HEK293 (cell line): Measurements from ENCODE around the gene ADGRD1.

Experiments used
- CTCF ChIA-PET: fragments of 350-600 bp; formaldehyde crosslinking; extraction: SDS; loops from one replicate; lab custom pipeline; 2021; ENCODE audit warnings: antibody characterized with exemption; lab: Yijun Ruan, JAX
- POLR2A ChIA-PET: fragments of 300-600 bp; formaldehyde crosslinking; extraction: SDS; loops from one replicate; lab custom pipeline; 2020; ENCODE audit warnings: antibody characterized with exemption, inconsistent platforms; lab: Yijun Ruan, JAX
- H3K27ac ChIP-seq: fragments of 200-500 bp; sonication (Bioruptor generic); 2 replicates; pipeline ENCODE4 v1.5.1; 2014; ENCODE audit warnings: low read depth, low read length, control low read depth, inconsistent platforms; ENCODE audit errors: extremely low read depth
- H3K36me3 ChIP-seq, 2 experiments: fragments of 200-500 bp in 1 of 2; sonication (Bioruptor generic) in 1 of 2; 1 replicate in 1 of 2; 2 replicates in 1 of 2; pipeline ENCODE4 v1.5.1; 2014 to 2017; ENCODE audit warnings: inconsistent platforms in 2 of 2, low read length in 2 of 2; ENCODE audit not compliant: control insufficient read depth in 2 of 2, insufficient read depth in 1 of 2
- H3K4me1 ChIP-seq: fragments of 200-500 bp; sonication (Bioruptor generic); 2 replicates; pipeline ENCODE4 v1.5.1; 2014; ENCODE audit warnings: mild to moderate bottlenecking, low read length, inconsistent platforms; ENCODE audit not compliant: control insufficient read depth, insufficient read depth
- H3K4me3 ChIP-seq: 2 replicates; pipeline ENCODE4 v1.5.1; 2011; ENCODE audit warnings: low read depth, mild to moderate bottlenecking, control low read depth, low read length, moderate library complexity
- H3K9me3 ChIP-seq: fragments of 200-500 bp; sonication (Bioruptor generic); 2 replicates; pipeline ENCODE4 v1.5.1; 2014; ENCODE audit warnings: low read depth, low read length, inconsistent platforms; ENCODE audit not compliant: control insufficient read depth, insufficient read depth
- KLF7 ChIP-seq: fragments of 450-650 bp; formaldehyde crosslinking; IDR thresholded peaks from 2 replicates; pipeline ENCODE4 v1.5.1; 2016; ENCODE audit warnings: missing biosample characterization, missing genetic modification characterization, borderline replicate concordance
- MYNN ChIP-seq: fragments of 450-650 bp; formaldehyde crosslinking; IDR thresholded peaks from 2 replicates; pipeline ENCODE4 v1.5.1; 2016; ENCODE audit warnings: missing biosample characterization, missing genetic modification characterization, borderline replicate concordance
- MZF1 ChIP-seq: fragments of 450-650 bp; formaldehyde crosslinking; IDR thresholded peaks from 2 replicates; pipeline ENCODE4 v1.5.1; 2017; ENCODE audit warnings: missing biosample characterization, missing genetic modification characterization, borderline replicate concordance
- TRIM28 ChIP-seq: IDR thresholded peaks from 2 replicates; pipeline ENCODE4 v1.6.1; 2011; ENCODE audit warnings: low read length, control low read depth, borderline replicate concordance
- ZNF146 ChIP-seq: fragments of 450-650 bp; formaldehyde crosslinking; IDR thresholded peaks from 2 replicates; pipeline ENCODE4 v1.5.1; 2016; ENCODE audit warnings: missing biosample characterization, missing genetic modification characterization
- ZNF202 ChIP-seq: fragments of 450-650 bp; formaldehyde crosslinking; IDR thresholded peaks from 2 replicates; pipeline ENCODE4 v1.5.1; 2016; ENCODE audit warnings: missing biosample characterization, missing genetic modification characterization, borderline replicate concordance
- ZNF514 ChIP-seq: fragments of 450-650 bp; formaldehyde crosslinking; IDR thresholded peaks from 2 replicates; pipeline ENCODE4 v1.5.1; 2016; ENCODE audit warnings: missing biosample characterization, missing genetic modification characterization
- ZNF585B ChIP-seq: fragments of 450-650 bp; formaldehyde crosslinking; IDR thresholded peaks from 2 replicates; pipeline ENCODE4 v1.5.1; 2016; ENCODE audit warnings: missing biosample characterization, missing genetic modification characterization
- ZNF596 ChIP-seq: fragments of 450-650 bp; IDR thresholded peaks from 2 replicates; pipeline ENCODE4 v1.5.0; 2018; ENCODE audit warnings: missing biosample characterization, mild to moderate bottlenecking, missing genetic modification characterization, moderate library complexity
- ZNF677 ChIP-seq: fragments of 450-650 bp; IDR thresholded peaks from 2 replicates; pipeline ENCODE4 v1.5.0; 2018; ENCODE audit warnings: missing biosample characterization, mild to moderate bottlenecking, missing genetic modification characterization, moderate library complexity
- ZNF768 ChIP-seq: fragments of 450-650 bp; formaldehyde crosslinking; IDR thresholded peaks from 2 replicates; pipeline ENCODE4 v1.5.1; 2018; ENCODE audit warnings: missing biosample characterization, mild to moderate bottlenecking, missing genetic modification characterization
- ZNF776 ChIP-seq: fragments of 450-650 bp; formaldehyde crosslinking; IDR thresholded peaks from 2 replicates; pipeline ENCODE4 v1.5.0; 2017; ENCODE audit warnings: missing biosample characterization, missing genetic modification characterization, borderline replicate concordance
- TF ChIP-seq, protein P1 (sequence below): fragments of 450-650 bp; formaldehyde crosslinking; IDR thresholded peaks from 2 replicates; pipeline ENCODE4 v1.5.1; 2016; ENCODE audit warnings: missing biosample characterization, missing genetic modification characterization
- TF ChIP-seq, protein P2 (sequence below): fragments of 450-650 bp; formaldehyde crosslinking; IDR thresholded peaks from 2 replicates; pipeline ENCODE4 v1.5.1; 2017; ENCODE audit warnings: missing biosample characterization, missing genetic modification characterization
- TF ChIP-seq, protein P3 (sequence below): sonication (generic); formaldehyde crosslinking; IDR thresholded peaks from 2 replicates; pipeline ENCODE4 v1.8.1; 2022; ENCODE audit warnings: mild to moderate bottlenecking, moderate library complexity, missing genetic modification reagents
- TF ChIP-seq, protein P4 (sequence below): fragments of 450-650 bp; formaldehyde crosslinking; conservative IDR thresholded peaks from 2 replicates; pipeline ENCODE4 v1.5.1; 2016; ENCODE audit warnings: low read depth, missing biosample characterization, missing genetic modification characterization
- TF ChIP-seq, protein P5 (sequence below): fragments of 450-650 bp; formaldehyde crosslinking; IDR thresholded peaks from 2 replicates; pipeline ENCODE4 v1.5.1; 2016; ENCODE audit warnings: missing biosample characterization, missing genetic modification characterization
- TF ChIP-seq, protein P6 (sequence below): fragments of 450-650 bp; formaldehyde crosslinking; IDR thresholded peaks from 2 replicates; pipeline ENCODE4 v1.5.1; 2016; ENCODE audit warnings: missing biosample characterization, missing genetic modification characterization, borderline replicate concordance

ADGRD1 gene

DNA sequence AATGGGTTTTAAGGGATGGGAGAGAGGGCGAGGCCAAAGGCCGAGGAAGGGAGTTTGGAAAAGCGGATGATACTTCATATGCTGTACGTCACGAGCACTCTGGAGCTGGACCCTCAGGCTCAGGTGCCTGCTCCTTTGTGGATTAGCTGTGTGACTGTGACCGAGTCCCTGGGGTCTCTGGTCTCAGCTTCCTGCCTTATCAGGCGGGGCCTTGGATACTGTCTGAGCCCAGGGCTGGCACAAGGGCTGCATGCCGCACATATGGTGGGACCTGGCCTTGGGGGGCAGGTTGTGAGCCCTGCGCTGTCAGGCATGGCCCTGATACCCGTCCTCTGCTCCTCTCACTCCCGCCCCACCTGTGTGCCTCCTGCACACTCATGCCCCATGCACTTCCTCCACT is 95.3 kb downstream of the ADGRD1 start:
- no peak overlapping the region for H3K27ac ChIP-seq
- TF ChIP-seq, protein P1, sequence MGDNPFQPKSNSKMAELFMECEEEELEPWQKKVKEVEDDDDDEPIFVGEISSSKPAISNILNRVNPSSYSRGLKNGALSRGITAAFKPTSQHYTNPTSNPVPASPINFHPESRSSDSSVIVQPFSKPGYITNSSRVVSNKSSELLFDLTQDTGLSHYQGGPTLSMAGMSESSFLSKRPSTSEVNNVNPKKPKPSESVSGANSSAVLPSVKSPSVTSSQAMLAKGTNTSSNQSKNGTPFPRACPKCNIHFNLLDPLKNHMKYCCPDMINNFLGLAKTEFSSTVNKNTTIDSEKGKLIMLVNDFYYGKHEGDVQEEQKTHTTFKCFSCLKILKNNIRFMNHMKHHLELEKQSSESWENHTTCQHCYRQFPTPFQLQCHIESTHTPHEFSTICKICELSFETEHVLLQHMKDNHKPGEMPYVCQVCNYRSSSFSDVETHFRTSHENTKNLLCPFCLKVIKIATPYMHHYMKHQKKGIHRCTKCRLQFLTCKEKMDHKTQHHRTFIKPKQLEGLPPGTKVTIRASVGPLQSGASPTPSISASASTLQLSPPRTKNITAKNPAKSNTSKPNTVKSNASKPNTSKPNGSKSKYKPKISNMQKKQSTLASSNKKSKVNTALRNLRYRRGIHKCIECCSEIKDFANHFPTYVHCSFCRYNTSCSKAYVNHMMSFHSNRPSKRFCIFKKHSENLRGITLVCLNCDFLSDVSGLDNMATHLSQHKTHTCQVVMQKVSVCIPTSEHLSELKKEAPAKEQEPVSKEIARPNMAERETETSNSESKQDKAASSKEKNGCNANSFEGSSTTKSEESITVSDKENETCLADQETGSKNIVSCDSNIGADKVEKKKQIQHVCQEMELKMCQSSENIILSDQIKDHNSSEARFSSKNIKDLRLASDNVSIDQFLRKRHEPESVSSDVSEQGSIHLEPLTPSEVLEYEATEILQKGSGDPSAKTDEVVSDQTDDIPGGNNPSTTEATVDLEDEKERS (tag by site-specific recombination), result no peak
- no peak for TF ChIP-seq ZNF146
- TF ChIP-seq, protein P2, sequence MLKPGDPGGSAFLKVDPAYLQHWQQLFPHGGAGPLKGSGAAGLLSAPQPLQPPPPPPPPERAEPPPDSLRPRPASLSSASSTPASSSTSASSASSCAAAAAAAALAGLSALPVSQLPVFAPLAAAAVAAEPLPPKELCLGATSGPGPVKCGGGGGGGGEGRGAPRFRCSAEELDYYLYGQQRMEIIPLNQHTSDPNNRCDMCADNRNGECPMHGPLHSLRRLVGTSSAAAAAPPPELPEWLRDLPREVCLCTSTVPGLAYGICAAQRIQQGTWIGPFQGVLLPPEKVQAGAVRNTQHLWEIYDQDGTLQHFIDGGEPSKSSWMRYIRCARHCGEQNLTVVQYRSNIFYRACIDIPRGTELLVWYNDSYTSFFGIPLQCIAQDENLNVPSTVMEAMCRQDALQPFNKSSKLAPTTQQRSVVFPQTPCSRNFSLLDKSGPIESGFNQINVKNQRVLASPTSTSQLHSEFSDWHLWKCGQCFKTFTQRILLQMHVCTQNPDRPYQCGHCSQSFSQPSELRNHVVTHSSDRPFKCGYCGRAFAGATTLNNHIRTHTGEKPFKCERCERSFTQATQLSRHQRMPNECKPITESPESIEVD (tag by site-specific recombination), result no peak
- no peak for TF ChIP-seq ZNF768
- TF ChIP-seq MYNN (tag by site-specific recombination), result no peak
- TF ChIP-seq, protein P3, sequence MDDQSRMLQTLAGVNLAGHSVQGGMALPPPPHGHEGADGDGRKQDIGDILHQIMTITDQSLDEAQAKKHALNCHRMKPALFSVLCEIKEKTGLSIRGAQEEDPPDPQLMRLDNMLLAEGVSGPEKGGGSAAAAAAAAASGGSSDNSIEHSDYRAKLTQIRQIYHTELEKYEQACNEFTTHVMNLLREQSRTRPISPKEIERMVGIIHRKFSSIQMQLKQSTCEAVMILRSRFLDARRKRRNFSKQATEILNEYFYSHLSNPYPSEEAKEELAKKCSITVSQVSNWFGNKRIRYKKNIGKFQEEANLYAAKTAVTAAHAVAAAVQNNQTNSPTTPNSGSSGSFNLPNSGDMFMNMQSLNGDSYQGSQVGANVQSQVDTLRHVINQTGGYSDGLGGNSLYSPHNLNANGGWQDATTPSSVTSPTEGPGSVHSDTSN (CRISPR knock-in tag), result no peak
- TF ChIP-seq ZNF514 (tag by site-specific recombination), result no peak
- TF ChIP-seq, protein P4, sequence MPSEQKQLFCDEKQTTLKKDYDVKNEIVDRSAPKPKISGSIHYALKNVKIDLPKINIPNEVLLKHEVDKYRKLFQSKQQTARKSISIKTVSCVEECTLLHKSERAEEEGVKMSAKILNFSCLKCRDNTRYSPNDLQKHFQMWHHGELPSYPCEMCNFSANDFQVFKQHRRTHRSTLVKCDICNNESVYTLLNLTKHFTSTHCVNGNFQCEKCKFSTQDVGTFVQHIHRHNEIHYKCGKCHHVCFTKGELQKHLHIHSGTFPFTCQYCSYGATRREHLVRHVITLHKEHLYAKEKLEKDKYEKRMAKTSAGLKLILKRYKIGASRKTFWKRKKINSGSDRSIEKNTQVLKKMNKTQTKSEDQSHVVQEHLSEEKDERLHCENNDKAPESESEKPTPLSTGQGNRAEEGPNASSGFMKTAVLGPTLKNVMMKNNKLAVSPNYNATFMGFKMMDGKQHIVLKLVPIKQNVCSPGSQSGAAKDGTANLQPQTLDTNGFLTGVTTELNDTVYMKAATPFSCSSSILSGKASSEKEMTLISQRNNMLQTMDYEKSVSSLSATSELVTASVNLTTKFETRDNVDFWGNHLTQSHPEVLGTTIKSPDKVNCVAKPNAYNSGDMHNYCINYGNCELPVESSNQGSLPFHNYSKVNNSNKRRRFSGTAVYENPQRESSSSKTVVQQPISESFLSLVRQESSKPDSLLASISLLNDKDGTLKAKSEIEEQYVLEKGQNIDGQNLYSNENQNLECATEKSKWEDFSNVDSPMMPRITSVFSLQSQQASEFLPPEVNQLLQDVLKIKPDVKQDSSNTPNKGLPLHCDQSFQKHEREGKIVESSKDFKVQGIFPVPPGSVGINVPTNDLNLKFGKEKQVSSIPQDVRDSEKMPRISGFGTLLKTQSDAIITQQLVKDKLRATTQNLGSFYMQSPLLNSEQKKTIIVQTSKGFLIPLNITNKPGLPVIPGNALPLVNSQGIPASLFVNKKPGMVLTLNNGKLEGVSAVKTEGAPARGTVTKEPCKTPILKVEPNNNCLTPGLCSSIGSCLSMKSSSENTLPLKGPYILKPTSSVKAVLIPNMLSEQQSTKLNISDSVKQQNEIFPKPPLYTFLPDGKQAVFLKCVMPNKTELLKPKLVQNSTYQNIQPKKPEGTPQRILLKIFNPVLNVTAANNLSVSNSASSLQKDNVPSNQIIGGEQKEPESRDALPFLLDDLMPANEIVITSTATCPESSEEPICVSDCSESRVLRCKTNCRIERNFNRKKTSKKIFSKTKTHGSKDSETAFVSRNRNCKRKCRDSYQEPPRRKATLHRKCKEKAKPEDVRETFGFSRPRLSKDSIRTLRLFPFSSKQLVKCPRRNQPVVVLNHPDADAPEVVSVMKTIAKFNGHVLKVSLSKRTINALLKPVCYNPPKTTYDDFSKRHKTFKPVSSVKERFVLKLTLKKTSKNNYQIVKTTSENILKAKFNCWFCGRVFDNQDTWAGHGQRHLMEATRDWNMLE (tag by site-specific recombination), result no peak
- no peak for TF ChIP-seq ZNF596 (tag by site-specific recombination)
- no peak for TF ChIP-seq ZNF585B (tag by site-specific recombination)
- TF ChIP-seq ZNF776, result no peak
- no peak for TF ChIP-seq MZF1
- no peak for TF ChIP-seq ZNF202
- TF ChIP-seq, protein P5, sequence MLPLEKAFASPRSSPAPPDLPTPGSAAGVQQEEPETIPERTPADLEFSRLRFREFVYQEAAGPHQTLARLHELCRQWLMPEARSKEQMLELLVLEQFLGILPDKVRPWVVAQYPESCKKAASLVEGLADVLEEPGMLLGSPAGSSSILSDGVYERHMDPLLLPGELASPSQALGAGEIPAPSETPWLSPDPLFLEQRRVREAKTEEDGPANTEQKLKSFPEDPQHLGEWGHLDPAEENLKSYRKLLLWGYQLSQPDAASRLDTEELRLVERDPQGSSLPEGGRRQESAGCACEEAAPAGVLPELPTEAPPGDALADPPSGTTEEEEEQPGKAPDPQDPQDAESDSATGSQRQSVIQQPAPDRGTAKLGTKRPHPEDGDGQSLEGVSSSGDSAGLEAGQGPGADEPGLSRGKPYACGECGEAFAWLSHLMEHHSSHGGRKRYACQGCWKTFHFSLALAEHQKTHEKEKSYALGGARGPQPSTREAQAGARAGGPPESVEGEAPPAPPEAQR (tag by site-specific recombination), result no peak
- TF ChIP-seq KLF7, result no peak
- TF ChIP-seq, protein P6, sequence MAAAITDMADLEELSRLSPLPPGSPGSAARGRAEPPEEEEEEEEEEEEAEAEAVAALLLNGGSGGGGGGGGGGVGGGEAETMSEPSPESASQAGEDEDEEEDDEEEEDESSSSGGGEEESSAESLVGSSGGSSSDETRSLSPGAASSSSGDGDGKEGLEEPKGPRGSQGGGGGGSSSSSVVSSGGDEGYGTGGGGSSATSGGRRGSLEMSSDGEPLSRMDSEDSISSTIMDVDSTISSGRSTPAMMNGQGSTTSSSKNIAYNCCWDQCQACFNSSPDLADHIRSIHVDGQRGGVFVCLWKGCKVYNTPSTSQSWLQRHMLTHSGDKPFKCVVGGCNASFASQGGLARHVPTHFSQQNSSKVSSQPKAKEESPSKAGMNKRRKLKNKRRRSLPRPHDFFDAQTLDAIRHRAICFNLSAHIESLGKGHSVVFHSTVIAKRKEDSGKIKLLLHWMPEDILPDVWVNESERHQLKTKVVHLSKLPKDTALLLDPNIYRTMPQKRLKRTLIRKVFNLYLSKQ, result no peak
- no peak for TF ChIP-seq TRIM28
- TF ChIP-seq ZNF677 (tag by site-specific recombination), result no peak
- TF ChIP-seq, all 188 proteins: peak for 0
- Histone ChIP-seq H3K4me3 (no peak overlapping the region), H3K36me3 (no peaks in the 10 kb centered on the region), H3K9me3 (no peaks in the 10 kb centered on the region), H3K4me1 (no peaks in the 10 kb centered on the region)
- CTCF ChIA-PET, result no interaction called here
- POLR2A ChIA-PET, result no interaction called here
